ENCODE measurements around the gene PHF5A. TPM values are rescaled to one million over a fixed set of nuclear protein-coding genes. Genes with fewer than 3 reads are reported as not detected.
"Not testable (repeated sequence)": the region's sequence is repeated elsewhere in the genome, so short reads cannot be mapped to it uniquely, and the experiment has no call there.

The PHF5A gene
- total RNA-seq, 1 experiment from 2014 or later: 85.5 TPM

DNA sequence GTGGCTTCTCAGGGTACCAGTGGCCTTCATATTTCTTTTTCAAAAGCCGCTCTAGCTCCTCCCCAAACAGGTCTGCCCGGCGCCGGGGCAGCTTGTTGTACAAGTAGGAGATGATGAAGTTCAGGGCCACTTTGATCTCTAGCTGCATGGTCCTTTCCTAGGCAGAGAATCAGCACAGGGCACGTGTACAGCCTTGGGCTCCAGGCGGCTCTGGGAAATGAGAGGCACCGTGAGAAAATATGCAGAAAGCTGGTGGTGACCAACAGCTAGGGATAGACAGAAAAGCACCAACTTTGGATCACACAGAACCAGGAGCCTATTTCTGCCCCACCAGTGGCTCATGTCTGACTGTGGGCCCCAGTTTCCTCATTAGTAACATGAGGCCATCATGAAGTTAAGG, 31.3 kb downstream of the PHF5A start:
- intact Hi-C loops (cut with micrococcal nuclease; ENCODE audit: unreplicated experiment): no loop called here
- Histone ChIP-seq H3K27me3 (replicated peaks; ENCODE audit: insufficient read depth, low read depth, low read length, poor library complexity) (no peaks in the 10 kb centered on the region), H3K4me1 (ENCODE audit: insufficient read depth, low read length, poor library complexity, severe bottlenecking) (no peaks in the 10 kb centered on the region), H3K9me3 (ENCODE audit: low read depth, low read length, poor library complexity, severe bottlenecking) (no peaks in the 10 kb centered on the region), H3K4me3 (ENCODE audit: low read depth, low read length, poor library complexity, severe bottlenecking) (no peak overlapping the region), H3K27ac (ENCODE audit: low read depth, low read length, poor library complexity, severe bottlenecking) (no peak overlapping the region), H3K36me3 (ENCODE audit: insufficient read depth, low read length, poor library complexity, severe bottlenecking) (peaks cover 62% of the 10 kb centered on the region)
- no peak for TF ChIP-seq EZH2 (IDR thresholded peaks at IDR 0.05; ENCODE audit: borderline replicate concordance, low read depth, low read length, poor library complexity, severe bottlenecking)
- BruUV-seq (replicated peaks): no TSS peak
- POLR2A ChIA-PET (ENCODE audit: low non-redundant PET): no interaction called here
- no peak for DNase-seq (ENCODE audit: low spot score)
- CTCF ChIA-PET: interaction anchor here (0.6 kb wide), 1 partner anchor 15 kb away, joined by 3 read pairs; no protein-coding TSS in a partner anchor

DNA sequence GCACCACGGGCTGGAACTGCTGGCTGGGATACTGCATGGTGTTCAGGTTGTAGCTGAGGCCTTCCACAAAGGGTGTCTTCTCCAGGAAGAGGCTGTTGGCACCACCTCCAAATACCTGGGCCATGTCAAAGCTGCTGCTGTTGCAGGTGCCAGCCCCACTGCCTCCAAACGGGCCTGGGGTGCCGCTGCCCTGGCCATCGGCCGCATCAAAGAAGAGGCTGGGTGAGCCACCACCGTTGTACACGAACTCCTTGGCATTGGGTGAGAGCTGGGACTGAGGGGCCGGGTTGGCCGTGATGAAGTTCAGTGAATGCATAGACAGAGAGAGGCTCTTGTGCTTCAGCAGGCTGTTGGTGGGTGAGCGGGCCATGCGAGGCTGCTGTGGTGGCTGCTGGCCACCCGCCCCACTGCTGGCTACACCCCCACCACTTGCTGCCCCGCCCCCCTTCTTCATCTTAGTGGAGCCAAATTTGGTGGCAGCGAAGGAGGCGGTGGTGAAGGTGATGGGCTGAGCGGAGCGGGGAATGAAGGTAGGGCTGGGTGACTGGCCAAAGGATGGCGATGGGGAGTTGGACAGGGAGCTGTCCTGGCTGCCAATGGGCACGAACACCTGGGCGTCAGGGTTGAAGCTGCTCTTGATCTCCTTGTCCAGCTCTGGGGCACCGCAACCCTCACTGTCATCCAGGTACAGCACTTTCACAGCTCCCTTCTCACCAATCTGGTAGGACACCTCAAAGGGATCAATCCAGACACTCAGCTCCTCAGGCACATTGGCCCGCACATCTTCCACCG, 32.0 kb downstream of the PHF5A start:
- no peak overlapping the region for H3K4me3 ChIP-seq (ENCODE audit: low read depth, low read length, poor library complexity, severe bottlenecking)
- TF ChIP-seq EZH2 (IDR thresholded peaks at IDR 0.05; ENCODE audit: borderline replicate concordance, low read depth, low read length, poor library complexity, severe bottlenecking) (no peak), CTCF (conservative IDR thresholded peaks at IDR 0.05; ENCODE audit: low read depth, low read length) (no peak)
- H3K36me3 ChIP-seq (ENCODE audit: insufficient read depth, low read length, poor library complexity, severe bottlenecking): peaks cover 57% of the 10 kb centered on the region
- H3K27ac ChIP-seq (ENCODE audit: low read depth, low read length, poor library complexity, severe bottlenecking): no peak overlapping the region
- H3K4me1 ChIP-seq (ENCODE audit: insufficient read depth, low read length, poor library complexity, severe bottlenecking): no peaks in the 10 kb centered on the region
- CTCF ChIA-PET: interaction anchor here (0.6 kb wide), 1 partner anchor 14 kb away, joined by 3 read pairs; no protein-coding TSS in a partner anchor
- POLR2A ChIA-PET (ENCODE audit: low non-redundant PET): no interaction called here
- intact Hi-C loops (cut with micrococcal nuclease; ENCODE audit: unreplicated experiment): no loop called here
- no peaks in the 10 kb centered on the region for H3K9me3 ChIP-seq (ENCODE audit: low read depth, low read length, poor library complexity, severe bottlenecking)
- no peaks in the 10 kb centered on the region for H3K27me3 ChIP-seq (replicated peaks; ENCODE audit: insufficient read depth, low read depth, low read length, poor library complexity)
- BruUV-seq (replicated peaks): no TSS peak
- DNase-seq (ENCODE audit: low spot score): no peak

DNA sequence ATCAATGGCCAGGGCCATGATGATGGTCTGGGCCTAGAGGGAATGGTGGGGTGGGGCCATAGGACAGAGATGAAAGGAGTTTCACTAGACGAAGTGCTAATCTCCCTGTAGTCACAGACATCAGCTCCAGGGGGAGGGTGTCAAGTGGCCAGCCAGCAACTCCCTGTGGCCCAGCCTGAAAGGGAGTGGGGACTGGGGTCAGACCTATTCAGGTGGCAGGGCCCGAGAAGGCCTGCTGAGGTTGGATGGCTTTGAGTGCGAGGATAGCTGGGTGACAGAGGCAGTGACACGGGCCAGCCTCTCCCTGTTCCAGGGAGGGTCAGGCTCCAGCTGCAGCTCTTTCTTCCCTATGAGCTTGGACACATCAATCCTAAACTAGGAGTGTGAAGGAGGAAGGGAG, 32.9 kb downstream of the PHF5A start:
- CTCF ChIA-PET: no interaction called here
- TF ChIP-seq CTCF (conservative IDR thresholded peaks at IDR 0.05; ENCODE audit: low read depth, low read length) (no peak), EZH2 (IDR thresholded peaks at IDR 0.05; ENCODE audit: borderline replicate concordance, low read depth, low read length, poor library complexity, severe bottlenecking) (no peak)
- POLR2A ChIA-PET (ENCODE audit: low non-redundant PET): no interaction called here
- Histone ChIP-seq H3K9me3 (ENCODE audit: low read depth, low read length, poor library complexity, severe bottlenecking) (no peaks in the 10 kb centered on the region), H3K36me3 (ENCODE audit: insufficient read depth, low read length, poor library complexity, severe bottlenecking) (peaks cover 48% of the 10 kb centered on the region), H3K4me1 (ENCODE audit: insufficient read depth, low read length, poor library complexity, severe bottlenecking) (no peaks in the 10 kb centered on the region), H3K27me3 (replicated peaks; ENCODE audit: insufficient read depth, low read depth, low read length, poor library complexity) (no peaks in the 10 kb centered on the region), H3K4me3 (ENCODE audit: low read depth, low read length, poor library complexity, severe bottlenecking) (no peak overlapping the region), H3K27ac (ENCODE audit: low read depth, low read length, poor library complexity, severe bottlenecking) (no peak overlapping the region)
- DNase-seq (ENCODE audit: low spot score): no peak
- BruUV-seq (replicated peaks): no TSS peak
- intact Hi-C loops (cut with micrococcal nuclease; ENCODE audit: unreplicated experiment): no loop called here

GRCh38 chr22:41434361-41435003, 34.0 kb downstream of the PHF5A start:
- H3K4me1 ChIP-seq (ENCODE audit: insufficient read depth, low read length, poor library complexity, severe bottlenecking); H3K27me3 ChIP-seq (replicated peaks; ENCODE audit: insufficient read depth, low read depth, low read length, poor library complexity); POLR2A ChIA-PET (ENCODE audit: low non-redundant PET); intact Hi-C loops (cut with micrococcal nuclease; ENCODE audit: unreplicated experiment); CTCF ChIA-PET; BruUV-seq (replicated peaks); DNase-seq (ENCODE audit: low spot score); H3K9me3 ChIP-seq (ENCODE audit: low read depth, low read length, poor library complexity, severe bottlenecking); H3K27ac ChIP-seq (ENCODE audit: low read depth, low read length, poor library complexity, severe bottlenecking); H3K4me3 ChIP-seq (ENCODE audit: low read depth, low read length, poor library complexity, severe bottlenecking): not testable (repeated sequence)
- H3K36me3 ChIP-seq (ENCODE audit: insufficient read depth, low read length, poor library complexity, severe bottlenecking): peaks cover 41% of the 10 kb centered on the region

GRCh38 chr22:41433480-41433879, 35.0 kb downstream of the PHF5A start:
- DNase-seq (ENCODE audit: low spot score); H3K27ac ChIP-seq (ENCODE audit: low read depth, low read length, poor library complexity, severe bottlenecking); H3K4me3 ChIP-seq (ENCODE audit: low read depth, low read length, poor library complexity, severe bottlenecking); intact Hi-C loops (cut with micrococcal nuclease; ENCODE audit: unreplicated experiment); H3K9me3 ChIP-seq (ENCODE audit: low read depth, low read length, poor library complexity, severe bottlenecking); CTCF ChIA-PET; H3K4me1 ChIP-seq (ENCODE audit: insufficient read depth, low read length, poor library complexity, severe bottlenecking); H3K27me3 ChIP-seq (replicated peaks; ENCODE audit: insufficient read depth, low read depth, low read length, poor library complexity); POLR2A ChIA-PET (ENCODE audit: low non-redundant PET); BruUV-seq (replicated peaks): not testable (repeated sequence)
- peaks cover 35% of the 10 kb centered on the region for H3K36me3 ChIP-seq (ENCODE audit: insufficient read depth, low read length, poor library complexity, severe bottlenecking)

Data from A673 (cell line).